Progenitor cell of endocrine pancreas (in vitro differentiated cells): ENCODE data around the gene RYR3. TPM values are rescaled to one million over a fixed set of nuclear protein-coding genes. Genes with fewer than 3 reads are reported as not detected.

ENCODE experiments used
- DNase-seq: peaks from one replicate; pipeline ENCODE4 v3.0.0; 2021; ENCODE audit warnings: low spot score; ENCODE audit not compliant: unreplicated experiment
- H3K27ac Mint-ChIP-seq: 2 replicates; pipeline ENCODE4 v1.8.0; 2021; ENCODE audit warnings: mild to moderate bottlenecking, moderate library complexity, mixed read lengths
- H3K27me3 Mint-ChIP-seq: 2 replicates; pipeline ENCODE4 v1.8.0; 2021; ENCODE audit warnings: mixed read lengths
- H3K36me3 Mint-ChIP-seq: 2 replicates; pipeline ENCODE4 v1.8.0; 2022; ENCODE audit warnings: mixed read lengths; ENCODE audit not compliant: insufficient read depth
- H3K4me1 Mint-ChIP-seq: 2 replicates; pipeline ENCODE4 v1.8.0; 2021; ENCODE audit warnings: low read depth, mixed read lengths
- H3K4me3 Mint-ChIP-seq: 2 replicates; pipeline ENCODE4 v1.8.0; 2021; ENCODE audit warnings: low read depth, mild to moderate bottlenecking, moderate library complexity, mixed read lengths
- H3K9me3 Mint-ChIP-seq: 2 replicates; pipeline ENCODE4 v1.8.0; 2021; ENCODE audit warnings: low read depth, mixed read lengths
- CTCF ChIP-seq: fragments of 200-600 bp; sonication (generic); IDR thresholded peaks from one replicate; pipeline ENCODE4 v1.5.0; 2021; ENCODE audit warnings: antibody characterized with exemption, mild to moderate bottlenecking; ENCODE audit not compliant: unreplicated experiment
- total RNA-seq: library from RNA; stranded (reverse); gene quantifications from 2 replicates; pipeline ENCODE4 v1.2.1, GENCODE V29; 2021

Gene RYR3
- total RNA-seq, 1 donor from 2014 or later: 0.07 TPM

GRCh38 chr15:33344530-33344929, 33.8 kb downstream of the RYR3 start:
- no peaks in the 10 kb centered on the region for H3K4me1 Mint-ChIP-seq
- H3K9me3 Mint-ChIP-seq: no peaks in the 10 kb centered on the region
- H3K27me3 Mint-ChIP-seq: no peaks in the 10 kb centered on the region
- no peak for DNase-seq
- H3K4me3 Mint-ChIP-seq: no peak overlapping the region
- no peak overlapping the region for H3K27ac Mint-ChIP-seq
- no peak for TF ChIP-seq CTCF
- H3K36me3 Mint-ChIP-seq: no peaks in the 10 kb centered on the region

GRCh38 chr15:33354411-33354810, 43.6 kb downstream of the RYR3 start:
- Mint-ChIP-seq H3K27me3 (no peaks in the 10 kb centered on the region), H3K9me3 (no peaks in the 10 kb centered on the region), H3K36me3 (no peaks in the 10 kb centered on the region), H3K4me3 (no peak overlapping the region), H3K4me1 (peaks cover 6% of the 10 kb centered on the region), H3K27ac (no peak overlapping the region)
- DNase-seq: no peak
- no peak for TF ChIP-seq CTCF

GRCh38 chr15:33357845-33358244, 47.1 kb downstream of the RYR3 start:
- H3K9me3 Mint-ChIP-seq: no peaks in the 10 kb centered on the region
- no peaks in the 10 kb centered on the region for H3K27me3 Mint-ChIP-seq
- no peak overlapping the region for H3K27ac Mint-ChIP-seq
- no peak for TF ChIP-seq CTCF
- H3K4me3 Mint-ChIP-seq: no peak overlapping the region
- no peaks in the 10 kb centered on the region for H3K36me3 Mint-ChIP-seq
- H3K4me1 Mint-ChIP-seq: peaks cover 2% of the 10 kb centered on the region
- no peak for DNase-seq

GRCh38 chr15:33358306-33358705, 47.5 kb downstream of the RYR3 start:
- Mint-ChIP-seq H3K4me3 (no peak overlapping the region), H3K27ac (no peak overlapping the region), H3K36me3 (no peaks in the 10 kb centered on the region), H3K9me3 (no peaks in the 10 kb centered on the region), H3K27me3 (no peaks in the 10 kb centered on the region), H3K4me1 (peaks cover 2% of the 10 kb centered on the region)
- no peak for TF ChIP-seq CTCF
- DNase-seq: no peak

GRCh38 chr15:33360886-33361285, 50.1 kb downstream of the RYR3 start:
- no peak overlapping the region for H3K4me3 Mint-ChIP-seq
- TF ChIP-seq CTCF: no peak
- H3K9me3 Mint-ChIP-seq: no peaks in the 10 kb centered on the region
- H3K27ac Mint-ChIP-seq: no peak overlapping the region
- no peaks in the 10 kb centered on the region for H3K36me3 Mint-ChIP-seq
- no peaks in the 10 kb centered on the region for H3K4me1 Mint-ChIP-seq
- no peak for DNase-seq
- peaks cover 6% of the 10 kb centered on the region for H3K27me3 Mint-ChIP-seq
